ENCODE data around the gene MCF2L2.
"Not testable (repeated sequence)": the region's sequence is repeated elsewhere in the genome, so short reads cannot be mapped to it uniquely, and the experiment has no call there.

The MCF2L2 gene

GRCh38 chr3:183378545-183378944 is 49.9 kb downstream of the MCF2L2 start:
- peaks cover 2% of the 10 kb centered on the region; the same call in 1 of the 2 replicates for H3K36me3 ChIP-seq (ENCODE audit: insufficient read depth, low read length)
- H3K9me3 ChIP-seq (ENCODE audit: control insufficient read depth, insufficient read depth, low read length): no peaks in the 10 kb centered on the region
- H3K9ac ChIP-seq (ENCODE audit: low read depth, low read length): no peak overlapping the region
- H3K4me1 ChIP-seq (ENCODE audit: insufficient read depth, low read length): no peaks in the 10 kb centered on the region

- H3K9me3 ChIP-seq (ENCODE audit: control insufficient read depth, insufficient read depth, low read length): no peaks in the 10 kb centered on the region
- H3K4me1 ChIP-seq (ENCODE audit: insufficient read depth, low read length): no peaks in the 10 kb centered on the region
- H3K36me3 ChIP-seq (ENCODE audit: insufficient read depth, low read length): peaks cover 2% of the 10 kb centered on the region; the same call in 1 of the 2 replicates
- H3K9ac ChIP-seq (ENCODE audit: low read depth, low read length): no peak overlapping the region
Observed at GRCh38 chr3:183378008-183378407, 50.4 kb downstream of the MCF2L2 start.

- no peaks in the 10 kb centered on the region for H3K9me3 ChIP-seq (ENCODE audit: control insufficient read depth, insufficient read depth, low read length)
- no peak overlapping the region for H3K9ac ChIP-seq (ENCODE audit: low read depth, low read length)
Observed at GRCh38 chr3:183377307-183377959, 51.0 kb downstream of the MCF2L2 start.

GRCh38 chr3:183375787-183376186 is 52.6 kb downstream of the MCF2L2 start:
- no peaks in the 10 kb centered on the region for H3K9me3 ChIP-seq (ENCODE audit: control insufficient read depth, insufficient read depth, low read length)
- no peak overlapping the region for H3K9ac ChIP-seq (ENCODE audit: low read depth, low read length)
- H3K36me3 ChIP-seq (ENCODE audit: insufficient read depth, low read length): peaks cover 2% of the 10 kb centered on the region; the same call in 1 of the 2 replicates
- H3K4me1 ChIP-seq (ENCODE audit: insufficient read depth, low read length): no peaks in the 10 kb centered on the region

More at GRCh38 chr3:183377307-183377959, 51.0 kb downstream of the MCF2L2 start:
- Histone ChIP-seq H3K4me1 (ENCODE audit: insufficient read depth, low read length) (no peaks in the 10 kb centered on the region), H3K36me3 (ENCODE audit: insufficient read depth, low read length) (peaks cover 2% of the 10 kb centered on the region; the same call in 1 of the 2 replicates)

GRCh38 chr3:183375337-183375736 is 53.1 kb downstream of the MCF2L2 start:
- no peaks in the 10 kb centered on the region for H3K9me3 ChIP-seq (ENCODE audit: control insufficient read depth, insufficient read depth, low read length)
- no peaks in the 10 kb centered on the region for H3K4me1 ChIP-seq (ENCODE audit: insufficient read depth, low read length)
- no peak overlapping the region for H3K9ac ChIP-seq (ENCODE audit: low read depth, low read length)
- peaks cover 2% of the 10 kb centered on the region; the same call in 1 of the 2 replicates for H3K36me3 ChIP-seq (ENCODE audit: insufficient read depth, low read length)

- no peak overlapping the region for H3K9ac ChIP-seq (ENCODE audit: low read depth, low read length)
- H3K9me3 ChIP-seq (ENCODE audit: control insufficient read depth, insufficient read depth, low read length): no peaks in the 10 kb centered on the region
- H3K36me3 ChIP-seq (ENCODE audit: insufficient read depth, low read length): peaks cover 2% of the 10 kb centered on the region; the same call in 1 of the 2 replicates
- no peaks in the 10 kb centered on the region for H3K4me1 ChIP-seq (ENCODE audit: insufficient read depth, low read length)
Observed at GRCh38 chr3:183372911-183373310, 55.5 kb downstream of the MCF2L2 start.

GRCh38 chr3:183371600-183371968 is 56.8 kb downstream of the MCF2L2 start:
- not testable (repeated sequence) for H3K4me1 ChIP-seq (ENCODE audit: insufficient read depth, low read length); H3K9ac ChIP-seq (ENCODE audit: low read depth, low read length); H3K9me3 ChIP-seq (ENCODE audit: control insufficient read depth, insufficient read depth, low read length); H3K36me3 ChIP-seq (ENCODE audit: insufficient read depth, low read length)

- Histone ChIP-seq H3K9ac (ENCODE audit: low read depth, low read length) (no peak overlapping the region), H3K4me1 (ENCODE audit: insufficient read depth, low read length) (no peaks in the 10 kb centered on the region), H3K9me3 (ENCODE audit: control insufficient read depth, insufficient read depth, low read length) (no peaks in the 10 kb centered on the region), H3K36me3 (ENCODE audit: insufficient read depth, low read length) (no peaks in the 10 kb centered on the region)
Observed at GRCh38 chr3:183370391-183370790, 58.0 kb downstream of the MCF2L2 start.

- Histone ChIP-seq H3K4me1 (ENCODE audit: insufficient read depth, low read length) (no peaks in the 10 kb centered on the region), H3K9ac (ENCODE audit: low read depth, low read length) (no peak overlapping the region), H3K9me3 (ENCODE audit: control insufficient read depth, insufficient read depth, low read length) (no peaks in the 10 kb centered on the region), H3K36me3 (ENCODE audit: insufficient read depth, low read length) (no peaks in the 10 kb centered on the region)
Observed at GRCh38 chr3:183369627-183370026, 58.8 kb downstream of the MCF2L2 start.

GRCh38 chr3:183369117-183369516 is 59.3 kb downstream of the MCF2L2 start:
- no peaks in the 10 kb centered on the region for H3K9me3 ChIP-seq (ENCODE audit: control insufficient read depth, insufficient read depth, low read length)
- no peaks in the 10 kb centered on the region for H3K36me3 ChIP-seq (ENCODE audit: insufficient read depth, low read length)
- no peaks in the 10 kb centered on the region for H3K4me1 ChIP-seq (ENCODE audit: insufficient read depth, low read length)
- H3K9ac ChIP-seq (ENCODE audit: low read depth, low read length): no peak overlapping the region

GRCh38 chr3:183360971-183361624 is 67.3 kb downstream of the MCF2L2 start:
- Histone ChIP-seq H3K36me3 (ENCODE audit: insufficient read depth, low read length) (no peaks in the 10 kb centered on the region), H3K9me3 (ENCODE audit: control insufficient read depth, insufficient read depth, low read length) (no peaks in the 10 kb centered on the region), H3K4me1 (ENCODE audit: insufficient read depth, low read length) (no peaks in the 10 kb centered on the region), H3K9ac (ENCODE audit: low read depth, low read length) (no peak overlapping the region)

GRCh38 chr3:183359036-183359435 is 69.4 kb downstream of the MCF2L2 start:
- no peaks in the 10 kb centered on the region for H3K36me3 ChIP-seq (ENCODE audit: insufficient read depth, low read length)
- no peaks in the 10 kb centered on the region for H3K4me1 ChIP-seq (ENCODE audit: insufficient read depth, low read length)
- H3K9me3 ChIP-seq (ENCODE audit: control insufficient read depth, insufficient read depth, low read length): no peaks in the 10 kb centered on the region
- H3K9ac ChIP-seq (ENCODE audit: low read depth, low read length): no peak overlapping the region

- Histone ChIP-seq H3K4me1 (ENCODE audit: insufficient read depth, low read length) (no peaks in the 10 kb centered on the region), H3K9me3 (ENCODE audit: control insufficient read depth, insufficient read depth, low read length) (no peaks in the 10 kb centered on the region), H3K36me3 (ENCODE audit: insufficient read depth, low read length) (no peaks in the 10 kb centered on the region), H3K9ac (ENCODE audit: low read depth, low read length) (no peak overlapping the region)
Observed at GRCh38 chr3:183357564-183358079, 70.8 kb downstream of the MCF2L2 start.

GRCh38 chr3:183356920-183357319 is 71.5 kb downstream of the MCF2L2 start:
- Histone ChIP-seq H3K36me3 (ENCODE audit: insufficient read depth, low read length) (no peaks in the 10 kb centered on the region), H3K9me3 (ENCODE audit: control insufficient read depth, insufficient read depth, low read length) (no peaks in the 10 kb centered on the region), H3K4me1 (ENCODE audit: insufficient read depth, low read length) (no peaks in the 10 kb centered on the region), H3K9ac (ENCODE audit: low read depth, low read length) (no peak overlapping the region)

GRCh38 chr3:183354874-183355273 is 73.5 kb downstream of the MCF2L2 start:
- no peak overlapping the region for H3K9ac ChIP-seq (ENCODE audit: low read depth, low read length)
- H3K36me3 ChIP-seq (ENCODE audit: insufficient read depth, low read length): no peaks in the 10 kb centered on the region
- H3K4me1 ChIP-seq (ENCODE audit: insufficient read depth, low read length): no peaks in the 10 kb centered on the region
- H3K9me3 ChIP-seq (ENCODE audit: control insufficient read depth, insufficient read depth, low read length): no peaks in the 10 kb centered on the region

Measured in ES-I3 (cell line).